Stimulated activated CD8-positive, alpha-beta memory T cell treated with anti-CD3 and anti-CD28 coated beads, Interleukin-4, amount 100 ng/mL, for 1 hour (primary cell): ENCODE measurements around the gene UTP3.
"Not testable (repeated sequence)": the region's sequence is repeated elsewhere in the genome, so short reads cannot be mapped to it uniquely, and the experiment has no call there.

ENCODE experiments used
- DNase-seq, 2 donors: peaks; one replicate each; pipeline ENCODE4 v3.0.0-alpha.2; 2020; ENCODE audit warnings: low read depth in 2 of 2, low spot score in 1 of 2

Gene UTP3

DNA sequence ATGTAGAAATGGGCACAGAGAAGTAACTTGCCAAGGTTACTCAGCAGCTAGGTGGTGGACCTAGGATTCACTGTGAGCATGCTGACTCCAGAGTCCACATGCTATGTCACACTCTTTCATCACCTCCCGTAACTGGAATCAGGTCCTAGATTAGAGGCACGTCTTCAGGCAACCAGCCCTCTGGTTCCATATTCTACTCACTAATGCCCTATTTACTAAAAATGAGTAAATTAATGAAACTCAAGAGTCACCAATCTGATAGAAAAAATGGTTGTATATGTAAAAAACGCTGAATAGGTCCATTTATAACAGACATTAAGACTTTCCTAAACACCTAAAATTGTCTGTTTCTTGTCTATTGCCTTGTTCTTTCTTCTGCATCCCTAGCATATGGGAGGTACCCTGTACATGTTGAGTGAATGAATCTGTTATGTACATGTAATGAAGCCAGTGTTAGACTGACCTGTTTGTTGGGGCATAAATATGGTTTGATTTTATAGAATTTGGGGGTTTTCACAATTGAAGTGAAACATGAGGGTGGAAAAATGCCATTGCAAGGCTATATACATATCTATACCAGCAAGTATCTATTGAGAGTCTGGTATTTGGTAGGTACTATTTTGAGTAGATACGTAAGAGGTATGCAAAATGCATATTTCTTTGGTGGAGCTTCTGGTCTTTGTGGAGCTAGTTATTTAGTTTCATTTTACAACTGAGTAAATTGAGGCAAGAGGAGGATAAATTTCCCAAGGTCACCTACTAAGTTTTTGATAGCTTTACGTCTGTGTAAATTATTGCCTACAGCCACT, 26.0 kb downstream of the UTP3 start:
- no peak for DNase-seq

DNA sequence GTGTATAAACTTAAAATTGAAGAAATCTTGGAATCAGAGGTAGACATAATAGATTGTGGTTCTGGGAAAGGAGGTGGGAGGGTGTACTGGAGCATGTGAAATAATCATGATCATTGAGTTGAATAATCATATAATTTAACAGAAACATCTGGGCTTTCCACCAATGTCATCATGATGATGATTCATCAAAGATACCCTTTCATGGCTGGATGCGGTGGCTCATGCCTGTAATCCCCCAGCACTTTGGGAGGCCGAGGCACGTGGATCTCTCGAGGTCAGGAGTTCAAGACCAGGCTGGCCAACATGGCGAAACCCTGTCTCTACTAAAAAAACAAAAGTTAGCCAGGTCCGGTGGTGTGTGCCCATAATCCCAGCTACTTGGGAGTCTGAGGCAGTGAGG, 26.8 kb downstream of the UTP3 start:
- no peak for DNase-seq

DNA sequence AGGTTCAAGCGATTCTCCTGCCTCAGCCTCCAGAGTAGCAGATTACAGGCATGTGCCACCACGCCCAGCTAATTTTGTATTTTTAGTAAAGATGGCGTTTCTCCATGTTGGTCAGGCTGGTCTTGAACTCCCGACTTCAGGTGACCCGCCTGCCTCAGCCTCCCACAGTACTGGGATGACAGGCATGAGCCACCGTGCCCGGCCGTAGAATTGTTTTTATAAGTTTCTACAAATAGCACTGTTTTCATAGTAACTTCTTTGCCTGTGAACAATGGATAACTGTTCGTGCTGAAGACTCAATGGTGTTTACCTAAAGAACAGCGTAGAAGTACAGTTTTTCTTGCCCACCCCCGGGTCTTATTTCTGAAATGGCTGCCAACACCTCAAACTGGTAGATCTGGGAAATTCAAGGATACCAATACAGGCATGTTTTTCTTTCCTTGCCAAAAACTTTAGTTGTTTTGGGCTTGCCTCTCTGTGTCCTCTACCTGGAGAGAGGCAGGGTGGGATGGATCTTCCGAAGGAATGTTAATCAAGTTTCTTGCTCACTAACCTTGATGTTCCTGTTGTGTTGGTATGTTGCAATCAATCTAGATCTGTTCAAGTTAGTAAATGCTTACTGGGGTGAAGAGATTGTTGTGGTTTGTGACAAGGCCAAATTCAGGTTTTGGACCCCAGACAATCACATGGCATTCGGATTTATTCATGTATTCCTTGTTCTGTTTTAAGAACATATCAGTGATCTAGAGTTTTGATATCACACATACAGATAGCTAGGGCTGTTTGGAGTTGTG, 30.7 kb downstream of the UTP3 start:
- no peak for DNase-seq

- no peak for DNase-seq
Measured at GRCh38 chr4:70721747-70722146, 33.4 kb downstream of the UTP3 start, which contains the start of gene RUFY3. TSS of gene RUFY3 (plus strand) at chr4:70721964. CDS start at chr4:70722574, 610 bp downstream.

- no peak for DNase-seq
Measured at GRCh38 chr4:70722199-70722791, 34.0 kb downstream of the UTP3 start.

- no peak for DNase-seq
Measured at GRCh38 chr4:70724463-70724862, 36.1 kb downstream of the UTP3 start.

- DNase-seq: no peak
Measured at GRCh38 chr4:70725633-70726032, 37.3 kb downstream of the UTP3 start.

- DNase-seq: not testable (repeated sequence)
Measured at GRCh38 chr4:70726515-70726914, 38.2 kb downstream of the UTP3 start.

DNA sequence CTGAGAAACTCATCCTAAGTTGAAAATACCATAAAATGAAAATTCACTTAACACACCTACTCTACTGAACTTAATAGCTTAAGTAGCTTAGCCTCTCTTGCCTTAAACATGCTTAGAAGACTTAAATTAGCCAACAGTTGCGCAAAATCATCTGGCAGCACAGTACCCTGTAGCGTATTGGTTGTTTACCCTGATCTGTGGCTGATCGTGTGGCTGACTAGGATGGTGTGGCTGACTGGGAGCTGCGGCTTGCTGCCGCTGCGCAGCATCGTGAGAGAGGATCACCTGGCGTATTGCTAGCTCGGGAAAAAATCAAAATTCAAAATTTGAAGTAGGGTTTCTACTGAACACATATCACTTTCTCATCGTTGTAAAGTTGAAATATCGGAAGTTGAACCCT, 39.8 kb downstream of the UTP3 start:
- DNase-seq: no peak

DNA sequence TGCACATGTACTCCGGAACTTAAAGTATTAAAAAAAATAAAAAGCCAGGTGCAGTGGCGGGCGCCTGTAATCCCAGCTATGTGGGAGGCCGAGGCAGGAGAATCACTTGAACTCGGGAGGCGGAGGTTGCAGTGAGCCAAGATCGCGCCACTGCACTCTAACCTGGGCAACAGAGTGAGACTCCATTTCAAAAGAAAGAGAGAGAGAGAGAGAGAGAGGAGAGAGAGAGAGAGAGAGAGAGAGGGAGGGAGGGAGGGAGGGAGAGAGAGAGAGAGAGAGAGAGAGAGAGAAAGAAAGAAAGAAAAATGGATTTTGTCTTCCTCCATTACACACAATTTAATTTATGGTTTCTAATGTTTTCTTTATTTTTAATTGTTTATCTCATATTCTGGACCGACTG, 44.5 kb downstream of the UTP3 start:
- not testable (repeated sequence) for DNase-seq

- no peak for DNase-seq
Measured at GRCh38 chr4:70734168-70734954, 46.0 kb downstream of the UTP3 start.

DNA sequence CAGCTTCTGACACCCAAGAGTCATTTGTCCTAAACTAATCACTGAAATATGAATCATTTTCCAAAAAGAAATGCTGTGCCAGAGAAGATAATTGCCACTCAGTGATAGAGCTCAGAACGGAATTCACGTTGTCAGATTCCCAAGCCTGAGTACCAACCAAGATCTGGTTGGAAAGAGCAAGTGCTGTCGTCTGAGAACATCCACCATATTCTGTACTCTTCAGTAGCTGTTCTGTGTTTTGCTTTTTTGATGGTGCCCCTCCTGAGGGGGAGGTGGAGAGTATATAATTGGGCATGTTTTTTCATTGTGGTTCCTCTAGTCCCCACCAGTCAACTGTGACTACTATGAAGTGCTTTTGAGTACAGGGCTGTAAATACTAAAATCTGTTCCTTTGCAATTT, 46.6 kb downstream of the UTP3 start:
- no peak for DNase-seq

GRCh38 chr4:70735915-70736314, 47.6 kb downstream of the UTP3 start:
- DNase-seq: not testable (repeated sequence)

GRCh38 chr4:70737006-70737405, 48.7 kb downstream of the UTP3 start:
- no peak for DNase-seq

GRCh38 chr4:70737409-70737808, 49.1 kb downstream of the UTP3 start:
- DNase-seq: no peak

- no peak for DNase-seq
Measured at GRCh38 chr4:70739496-70740337, 51.4 kb downstream of the UTP3 start.
